ENCODE data around the gene HIPK1. TPM values are rescaled to one million over a fixed set of nuclear protein-coding genes. Genes with fewer than 3 reads are reported as not detected.

The HIPK1 gene
- total and polyA plus RNA-seq, 2 of the 13 experiments (the other 11 are each of a cell fraction or from before 2014, with no cell fraction given) = 20.8 to 33.4 TPM

GRCh38 chr1:113993072-113993471 lies 63.9 kb downstream of the HIPK1 start:
- intact Hi-C loops (cut with micrococcal nuclease; ENCODE audit: unreplicated experiment) (no loop called here), in situ Hi-C loops (cut with HindIII; ENCODE audit: extremely low pct_ligation_motif_present, low pct_unique_long_range_greater_than_20kb) (no loop called here)
- ChIA-PET CTCF (ENCODE audit: low intra/inter-chr PET ratio, low total read pairs) (no interaction called here), POLR2A (no interaction called here)
- Histone ChIP-seq H3K27me3 (ENCODE audit: control insufficient read depth in 1 of 2, insufficient read depth in 2 of 2, low read length in 2 of 2) (no peaks in the 10 kb centered on the region), H4K20me1 (ENCODE audit: insufficient read depth, low read length) (no peaks in the 10 kb centered on the region), H3K4me3 (replicated peaks in 1 of 3; ENCODE audit: insufficient read depth in 1 of 3, low read depth in 2 of 3, low read length in 3 of 3) (no peak overlapping the region), H3K9ac (ENCODE audit: insufficient read depth, low read depth, low read length) (no peak overlapping the region), H3K36me3 (replicated peaks in 1 of 2; ENCODE audit: control insufficient read depth in 1 of 2, insufficient read depth in 2 of 2, low read length in 2 of 2) (no peaks in the 10 kb centered on the region), H3K4me2 (ENCODE audit: low read depth, low read length) (no peak overlapping the region), H3K27ac (ENCODE audit: extremely low read length, insufficient read depth, low read length) (no peak overlapping the region), H2AFZ (ENCODE audit: low read length) (no peak overlapping the region), H3K9me3 (ENCODE audit: low read length) (peaks cover 15% of the 10 kb centered on the region), H3K4me1 (ENCODE audit: insufficient read depth, low read length) (0 out of 2 replicates have a peak, but pooled peaks cover 4% of the 10 kb centered on the region), H3K79me2 (ENCODE audit: insufficient read depth, low read length) (no peaks in the 10 kb centered on the region)
- no peak for DNase-seq (ENCODE audit: low spot score)
- no TSS peak for BruUV-seq (replicated peaks)
- TF ChIP-seq ZHX2 (IDR thresholded peaks at IDR 0.05; ENCODE audit: low read depth) (no peak), ZHX2 (CRISPR knock-in tag; IDR thresholded peaks at IDR 0.05; ENCODE audit: borderline replicate concordance) (no peak), YY1 (IDR thresholded peaks at IDR 0.05; ENCODE audit: insufficient read depth, insufficient replicate concordance, low read depth, low read length) (no peak), ZNF549 (CRISPR knock-in tag; IDR thresholded peaks at IDR 0.05) (no peak), ESRRA (CRISPR knock-in tag; IDR thresholded peaks at IDR 0.05; ENCODE audit: low read depth) (no peak), CHD2 (IDR thresholded peaks at IDR 0.05; ENCODE audit: low read depth, low read length) (no peak), ZSCAN30 (CRISPR knock-in tag; IDR thresholded peaks at IDR 0.05) (no peak), GTF3A (CRISPR knock-in tag; conservative IDR thresholded peaks at IDR 0.05) (no peak), ETS1 (CRISPR knock-in tag; IDR thresholded peaks at IDR 0.05) (no peak)
- TF ChIP-seq, protein P1, sequence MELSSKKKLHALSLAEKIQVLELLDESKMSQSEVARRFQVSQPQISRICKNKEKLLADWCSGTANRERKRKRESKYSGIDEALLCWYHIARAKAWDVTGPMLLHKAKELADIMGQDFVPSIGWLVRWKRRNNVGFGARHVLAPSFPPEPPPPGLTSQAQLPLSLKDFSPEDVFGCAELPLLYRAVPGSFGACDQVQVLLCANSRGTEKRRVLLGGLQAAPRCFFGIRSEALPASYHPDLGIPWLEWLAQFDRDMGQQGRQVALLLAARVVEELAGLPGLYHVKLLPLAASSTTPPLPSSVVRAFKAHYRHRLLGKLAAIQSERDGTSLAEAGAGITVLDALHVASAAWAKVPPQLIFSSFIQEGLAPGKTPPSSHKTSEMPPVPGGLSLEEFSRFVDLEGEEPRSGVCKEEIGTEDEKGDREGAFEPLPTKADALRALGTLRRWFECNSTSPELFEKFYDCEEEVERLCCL (CRISPR knock-in tag; IDR thresholded peaks at IDR 0.05; ENCODE audit: borderline replicate concordance) = no peak
- 83% methylated on average over 2 of the region's 5 CpGs for WGBS (ENCODE audit: low lambda C conversion rate)
- no peak for ATAC-seq
- no peak for FAIRE-seq
